22Rv1 (cell line): ENCODE results near the gene SCART1.

Source experiments
- H3K27ac ChIP-seq: fragments of 450-650 bp; 2 replicates; pipeline ENCODE4 v1.5.1; 2017
- CTCF ChIP-seq: fragments of 450-650 bp; IDR thresholded peaks from 2 replicates; pipeline ENCODE4 v1.5.1; 2017; ENCODE audit warnings: mild to moderate bottlenecking
- ZFX ChIP-seq: fragments of 450-650 bp; IDR thresholded peaks from 2 replicates; pipeline ENCODE4 v1.6.1; 2017; ENCODE audit warnings: antibody characterized with exemption, borderline replicate concordance

Gene SCART1

GRCh38 chr10:133446979-133447378 is 6.8 kb upstream of the SCART1 start:
- no peak for TF ChIP-seq ZFX
- no peak for TF ChIP-seq CTCF

GRCh38 chr10:133448120-133448519 is 5.6 kb upstream of the SCART1 start:
- no peak overlapping the region for H3K27ac ChIP-seq
- no peak for TF ChIP-seq CTCF
- TF ChIP-seq ZFX = no peak

More at GRCh38 chr10:133446979-133447378, 6.8 kb upstream of the SCART1 start:
- H3K27ac ChIP-seq = no peak overlapping the region

- no peak overlapping the region for H3K27ac ChIP-seq
- TF ChIP-seq ZFX = no peak
- no peak for TF ChIP-seq CTCF
Measured at GRCh38 chr10:133451346-133451745, 2.4 kb upstream of the SCART1 start.

GRCh38 chr10:133452453-133452852 is 1.3 kb upstream of the SCART1 start:
- no peak overlapping the region for H3K27ac ChIP-seq
- TF ChIP-seq CTCF (no peak), ZFX (no peak)

- TF ChIP-seq ZFX = no peak
- no peak for TF ChIP-seq CTCF
- no peak overlapping the region for H3K27ac ChIP-seq
Measured at GRCh38 chr10:133454204-133454893, 604 bp downstream of the SCART1 start.

- H3K27ac ChIP-seq = no peak overlapping the region
- TF ChIP-seq CTCF (no peak), ZFX (no peak)
Measured at GRCh38 chr10:133455196-133455595, 1.5 kb downstream of the SCART1 start.

GRCh38 chr10:133455611-133456031 is 1.9 kb downstream of the SCART1 start:
- H3K27ac ChIP-seq = no peak overlapping the region
- TF ChIP-seq ZFX = no peak
- TF ChIP-seq CTCF = no peak
